Measurements from ENCODE around the gene RCL1.

RCL1 gene

GRCh38 chr9:4811824-4812223 is 19.1 kb downstream of the RCL1 start:
- DNase-seq (ENCODE audit: low read depth): no peak

- DNase-seq (ENCODE audit: low read depth): no peak
Observed at GRCh38 chr9:4812858-4813257, 20.1 kb downstream of the RCL1 start.

- DNase-seq (ENCODE audit: low read depth): no peak
Observed at GRCh38 chr9:4814913-4815312, 22.2 kb downstream of the RCL1 start.

GRCh38 chr9:4815381-4815956 is 22.7 kb downstream of the RCL1 start:
- DNase-seq (ENCODE audit: low read depth): no peak

- no peak for DNase-seq (ENCODE audit: low read depth)
Observed at GRCh38 chr9:4820168-4820567, 27.4 kb downstream of the RCL1 start.

- no peak for DNase-seq (ENCODE audit: low read depth)
Observed at GRCh38 chr9:4821133-4821532, 28.4 kb downstream of the RCL1 start.

GRCh38 chr9:4822057-4822456 is 29.3 kb downstream of the RCL1 start:
- DNase-seq (ENCODE audit: low read depth): no peak

GRCh38 chr9:4826417-4827166 is 33.8 kb downstream of the RCL1 start:
- DNase-seq (ENCODE audit: low read depth): no peak

- no peak for DNase-seq (ENCODE audit: low read depth)
Observed at GRCh38 chr9:4827224-4827623, 34.5 kb downstream of the RCL1 start.

- DNase-seq (ENCODE audit: low read depth): no peak
Observed at GRCh38 chr9:4828761-4829160, 36.0 kb downstream of the RCL1 start.

GRCh38 chr9:4829969-4830368 is 37.2 kb downstream of the RCL1 start:
- DNase-seq (ENCODE audit: low read depth): no peak

GRCh38 chr9:4830699-4831098 is 38.0 kb downstream of the RCL1 start:
- DNase-seq (ENCODE audit: low read depth): no peak

GRCh38 chr9:4831119-4831518 is 38.4 kb downstream of the RCL1 start:
- no peak for DNase-seq (ENCODE audit: low read depth)

GRCh38 chr9:4831944-4832343 is 39.2 kb downstream of the RCL1 start:
- no peak for DNase-seq (ENCODE audit: low read depth)

- peak; percentile 13 for DNase-seq (ENCODE audit: low read depth)
Observed at GRCh38 chr9:4832786-4833579, 40.2 kb downstream of the RCL1 start.

- no peak for DNase-seq (ENCODE audit: low read depth)
Observed at GRCh38 chr9:4833781-4834560, 41.2 kb downstream of the RCL1 start.

GRCh38 chr9:4836676-4837075 is 43.9 kb downstream of the RCL1 start:
- DNase-seq (ENCODE audit: low read depth): no peak

GRCh38 chr9:4837261-4838188 is 44.8 kb downstream of the RCL1 start:
- no peak for DNase-seq (ENCODE audit: low read depth)

GRCh38 chr9:4838189-4838546 is 45.4 kb downstream of the RCL1 start:
- DNase-seq (ENCODE audit: low read depth): no peak

- no peak for DNase-seq (ENCODE audit: low read depth)
Observed at GRCh38 chr9:4839470-4839912, 46.7 kb downstream of the RCL1 start.

- no peak for DNase-seq (ENCODE audit: low read depth)
Observed at GRCh38 chr9:4840018-4840417, 47.3 kb downstream of the RCL1 start.

Data from stimulated activated CD4-positive, alpha-beta T cell treated with anti-CD3 and anti-CD28 coated beads, Interleukin-2, amount 100 ng/mL, for 4 hours (primary cell).